ENCODE measurements around the gene RPLP2.

The RPLP2 gene

GRCh38 chr11:787084-787675 lies 22.6 kb upstream of the RPLP2 start:
- TF ChIP-seq CTCF (IDR thresholded peaks at IDR 0.05; ENCODE audit: low read length) = no peak
- TF ChIP-seq EZH2 (optimal IDR thresholded peaks at IDR 0.05; ENCODE audit: low read depth, low read length) = no peak
- TF ChIP-seq EZH2phosphoT487 (IDR thresholded peaks at IDR 0.05; ENCODE audit: low read length) = no peak
- no peaks in the 10 kb centered on the region for H3K9me3 ChIP-seq (replicated peaks; ENCODE audit: insufficient read depth, low read length)
- no peak for DNase-seq
- H3K9ac ChIP-seq (ENCODE audit: low read length) = no peak overlapping the region
- no peaks in the 10 kb centered on the region for H3K9me2 ChIP-seq (replicated peaks; ENCODE audit: insufficient read depth, low read length)
- no peak overlapping the region for H3K4me2 ChIP-seq (ENCODE audit: low read depth, low read length)
- peaks cover 10% of the 10 kb centered on the region; the same call in 1 of the 2 replicates for H3F3A ChIP-seq (ENCODE audit: insufficient read depth, low read length)
- H3K27me3 ChIP-seq (replicated peaks; ENCODE audit: insufficient read depth, low read length) = no peaks in the 10 kb centered on the region
- H3K27ac ChIP-seq (ENCODE audit: low read length) = no peak overlapping the region
- no peak overlapping the region for H3K4me3 ChIP-seq (ENCODE audit: low read length)
- peaks cover 17% of the 10 kb centered on the region for H3K79me2 ChIP-seq (ENCODE audit: low read length)
- H3K4me1 ChIP-seq (ENCODE audit: low read length) = 0 out of 2 replicates have a peak, but pooled peaks cover 3% of the 10 kb centered on the region
- H4K20me1 ChIP-seq (ENCODE audit: insufficient read depth, low read length) = no peaks in the 10 kb centered on the region
- H3K36me3 ChIP-seq (replicated peaks; ENCODE audit: insufficient read depth, low read length) = no peaks in the 10 kb centered on the region
- H2AFZ ChIP-seq (ENCODE audit: low read length) = no peak overlapping the region

- Histone ChIP-seq H3K27me3 (replicated peaks; ENCODE audit: insufficient read depth, low read length) (no peaks in the 10 kb centered on the region), H3K9me3 (replicated peaks; ENCODE audit: insufficient read depth, low read length) (no peaks in the 10 kb centered on the region), H3K9me2 (replicated peaks; ENCODE audit: insufficient read depth, low read length) (no peaks in the 10 kb centered on the region), H3K36me3 (replicated peaks; ENCODE audit: insufficient read depth, low read length) (no peaks in the 10 kb centered on the region), H4K20me1 (ENCODE audit: insufficient read depth, low read length) (no peaks in the 10 kb centered on the region), H3K27ac (ENCODE audit: low read length) (no peak overlapping the region), H3K9ac (ENCODE audit: low read length) (no peak overlapping the region), H3K4me1 (ENCODE audit: low read length) (0 out of 2 replicates have a peak, but pooled peaks cover 3% of the 10 kb centered on the region), H3K4me2 (ENCODE audit: low read depth, low read length) (no peak overlapping the region), H3K79me2 (ENCODE audit: low read length) (peaks cover 18% of the 10 kb centered on the region), H2AFZ (ENCODE audit: low read length) (no peak overlapping the region), H3F3A (ENCODE audit: insufficient read depth, low read length) (peaks cover 10% of the 10 kb centered on the region; the same call in 1 of the 2 replicates), H3K4me3 (ENCODE audit: low read length) (no peak overlapping the region)
- DNase-seq = no peak
- TF ChIP-seq CTCF (IDR thresholded peaks at IDR 0.05; ENCODE audit: low read length) (no peak), EZH2 (optimal IDR thresholded peaks at IDR 0.05; ENCODE audit: low read depth, low read length) (no peak), EZH2phosphoT487 (IDR thresholded peaks at IDR 0.05; ENCODE audit: low read length) (no peak)
These were observed 21.6 kb upstream of the RPLP2 start for GRCh38 chr11:788009-788640.

GRCh38 chr11:788953-789940 lies 20.5 kb upstream of the RPLP2 start:
- peak overlapping the region; percentile 41 for H3K9ac ChIP-seq (ENCODE audit: low read length)
- H3F3A ChIP-seq (ENCODE audit: insufficient read depth, low read length) = peaks cover 10% of the 10 kb centered on the region; the same call in 1 of the 2 replicates
- H3K36me3 ChIP-seq (replicated peaks; ENCODE audit: insufficient read depth, low read length) = no peaks in the 10 kb centered on the region
- peak; percentile 79 for DNase-seq
- 0 out of 2 replicates have a peak, but pooled peaks cover 3% of the 10 kb centered on the region for H3K4me1 ChIP-seq (ENCODE audit: low read length)
- peak overlapping the region; percentile 4; the same call in 1 of the 2 replicates for H3K27ac ChIP-seq (ENCODE audit: low read length)
- no peaks in the 10 kb centered on the region for H3K9me3 ChIP-seq (replicated peaks; ENCODE audit: insufficient read depth, low read length)
- H3K79me2 ChIP-seq (ENCODE audit: low read length) = peaks cover 25% of the 10 kb centered on the region
- no peak for TF ChIP-seq EZH2 (optimal IDR thresholded peaks at IDR 0.05; ENCODE audit: low read depth, low read length)
- H2AFZ ChIP-seq (ENCODE audit: low read length) = 0 out of 2 replicates have a peak overlapping the region, but pooled peaks have one; percentile 30
- H3K9me2 ChIP-seq (replicated peaks; ENCODE audit: insufficient read depth, low read length) = no peaks in the 10 kb centered on the region
- H3K27me3 ChIP-seq (replicated peaks; ENCODE audit: insufficient read depth, low read length) = no peaks in the 10 kb centered on the region
- H3K4me3 ChIP-seq (ENCODE audit: low read length) = peak overlapping the region; percentile 85
- no peaks in the 10 kb centered on the region for H4K20me1 ChIP-seq (ENCODE audit: insufficient read depth, low read length)
- peak overlapping the region; percentile 73 for H3K4me2 ChIP-seq (ENCODE audit: low read depth, low read length)
